GM21619 (cell line): ENCODE data around the gene TLR9.

Source experiments
- ATAC-seq: cut with Tn5 transposase; IDR thresholded peaks from one replicate; pipeline ENCODE4 v1.9.1; 2021; ENCODE audit not compliant: unreplicated experiment

Gene TLR9

DNA sequence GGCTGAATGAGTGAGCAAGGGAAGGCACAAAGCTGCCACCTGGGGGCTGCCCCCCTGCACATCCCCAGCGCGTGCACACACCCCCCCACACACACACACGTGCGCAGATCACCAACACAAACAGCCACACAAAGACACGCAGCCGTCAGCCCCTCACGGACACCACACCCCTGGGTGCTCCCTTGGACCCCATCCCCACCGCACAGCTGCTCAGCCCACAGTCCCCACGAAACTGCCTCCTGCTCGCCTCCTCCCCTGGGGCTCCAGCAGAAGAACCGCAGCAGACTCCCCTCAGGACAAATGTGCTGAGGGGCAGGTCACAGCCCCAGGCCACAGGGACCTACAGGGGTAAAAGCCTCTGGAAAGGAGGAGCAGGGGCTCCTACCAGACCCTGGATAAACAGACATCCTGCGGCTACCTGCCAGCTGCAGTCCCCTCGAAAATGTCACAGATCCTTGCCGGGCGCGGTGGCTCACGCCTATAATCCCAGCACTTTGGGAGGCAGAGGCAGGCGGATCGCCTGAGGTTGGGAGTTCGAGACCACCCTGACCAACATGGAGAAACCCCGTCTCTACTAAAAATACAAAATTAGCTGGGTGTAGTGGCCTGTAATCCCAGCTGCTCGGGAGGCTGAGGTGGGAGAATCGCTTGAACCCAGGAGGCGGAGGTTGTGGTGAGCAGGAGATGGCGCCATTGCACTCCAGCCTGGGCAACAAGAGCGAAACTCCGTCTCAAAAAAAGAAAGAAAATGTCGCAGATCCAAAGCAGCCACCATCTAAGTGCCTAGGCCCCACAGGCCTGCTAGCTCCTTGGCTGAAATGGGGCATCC is 7.0 kb upstream of the TLR9 start:
- no peak for ATAC-seq

- ATAC-seq = no peak
Measured at GRCh38 chr3:52231502-52232278, 6.2 kb upstream of the TLR9 start.

DNA sequence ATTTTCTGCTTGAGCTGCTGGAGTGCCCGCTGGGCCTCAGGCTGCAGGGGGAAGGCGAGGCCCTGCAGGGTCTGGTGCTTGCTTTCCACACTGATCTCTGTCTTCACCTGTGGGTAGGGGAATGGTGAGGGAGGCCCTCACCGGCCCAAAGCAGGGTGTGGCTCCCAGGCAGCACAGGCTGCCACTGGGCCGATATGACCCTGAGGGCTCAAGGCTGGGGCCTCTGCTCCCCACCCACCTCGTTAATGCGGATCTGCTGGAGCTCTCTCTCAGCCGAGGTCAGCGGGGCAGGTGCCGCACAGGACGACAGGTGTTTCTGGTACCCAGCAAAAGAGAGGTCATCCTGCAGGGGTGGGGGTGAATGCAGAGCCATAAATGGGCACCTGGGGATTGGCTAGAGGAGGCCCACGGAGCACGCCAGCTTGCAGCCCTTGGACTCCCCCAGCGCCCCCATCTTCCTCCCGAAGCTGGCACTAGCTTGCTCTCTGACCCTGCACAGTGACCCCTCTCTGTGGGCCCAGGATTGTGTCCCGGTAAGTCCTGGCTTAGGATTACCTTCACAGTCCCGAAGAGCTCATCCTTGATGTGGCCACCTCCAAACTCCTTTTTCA is 5.5 kb upstream of the TLR9 start:
- ATAC-seq = no peak

DNA sequence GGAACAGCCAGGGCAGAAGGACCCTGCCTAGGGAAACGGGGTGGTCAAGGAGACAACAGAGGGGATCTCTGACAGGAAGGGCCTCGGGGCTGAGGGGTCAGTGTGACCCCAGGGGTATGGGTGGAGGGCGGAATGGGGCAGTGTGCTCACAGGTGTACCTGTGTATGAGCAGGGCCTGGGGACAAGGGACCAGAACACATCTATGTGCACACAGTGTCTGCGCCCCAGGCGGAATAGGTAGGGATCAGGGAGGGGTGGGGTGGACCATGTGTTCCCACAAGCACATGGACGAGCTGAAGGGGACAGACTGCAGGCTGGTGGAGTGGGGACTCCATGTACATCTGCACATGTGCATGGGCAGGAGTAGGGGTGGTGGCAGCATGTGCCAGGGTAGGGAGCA is 5.0 kb upstream of the TLR9 start:
- ATAC-seq = no peak

DNA sequence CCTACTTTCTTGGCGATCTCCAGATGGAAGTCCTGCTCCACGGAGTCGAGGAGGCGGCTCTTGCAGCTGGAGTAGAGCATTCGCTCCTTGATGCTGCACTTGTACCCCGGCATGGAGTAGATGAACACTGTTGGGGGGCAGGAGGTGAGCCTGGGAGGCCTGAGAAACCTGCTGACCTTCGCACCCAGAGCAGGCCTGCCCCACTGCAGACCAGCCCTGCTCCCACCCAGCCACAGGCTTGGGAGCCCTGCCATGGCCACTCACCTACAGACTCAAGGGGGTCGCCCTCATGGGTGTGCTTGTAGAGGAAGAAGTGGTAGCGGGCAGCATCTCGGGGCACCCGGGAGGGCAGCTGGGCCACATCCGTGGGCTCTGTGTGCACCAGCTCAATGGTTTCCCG is 4.2 kb upstream of the TLR9 start:
- no peak for ATAC-seq

DNA sequence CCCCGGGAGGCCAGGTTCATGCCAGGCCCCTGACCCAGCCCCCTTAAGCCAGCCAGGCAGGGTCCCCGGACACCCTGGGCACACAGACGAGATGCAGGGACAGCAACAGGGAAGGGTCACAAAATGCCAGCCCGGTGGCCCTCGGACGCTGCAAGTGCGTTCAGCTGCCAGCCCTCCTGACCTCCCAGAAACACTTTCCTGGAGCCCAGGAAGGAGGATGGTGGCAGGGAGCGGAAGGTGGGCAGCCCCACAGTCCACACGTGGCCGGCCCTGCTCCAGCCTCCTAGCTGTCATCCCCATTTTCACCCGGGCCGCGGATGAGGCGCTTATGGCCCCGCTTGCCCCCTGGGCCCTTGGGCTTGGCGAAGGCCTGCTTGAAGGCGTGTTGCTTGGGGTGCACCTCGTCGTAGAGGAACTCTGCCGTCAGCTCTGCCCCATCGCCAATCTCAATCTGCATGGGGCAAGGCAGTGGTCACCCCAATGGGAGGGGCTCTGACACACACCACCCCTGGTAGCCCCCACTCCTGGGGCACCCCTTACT is 3.4 kb upstream of the TLR9 start:
- no peak for ATAC-seq

DNA sequence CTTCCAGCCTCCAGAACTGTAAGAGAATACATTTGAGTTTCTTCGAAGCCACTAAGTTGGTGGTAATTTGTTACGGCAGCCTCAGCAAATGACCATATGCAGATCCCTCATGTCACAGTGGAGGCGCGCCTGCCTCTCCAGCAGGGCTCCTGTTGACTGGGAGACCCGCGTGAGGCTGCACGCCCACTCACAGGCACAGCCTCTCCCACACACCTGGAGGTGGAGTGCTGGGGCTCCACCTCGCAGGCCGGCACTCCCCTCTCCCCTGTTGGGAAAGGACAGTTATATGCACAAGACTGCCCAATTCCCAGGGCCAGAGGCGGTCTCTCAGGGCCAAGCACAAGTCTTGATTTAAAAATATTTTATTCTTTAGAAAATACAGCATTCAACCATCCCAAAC is 2.8 kb upstream of the TLR9 start:
- no peak for ATAC-seq

- no peak for ATAC-seq
Measured at GRCh38 chr3:52227766-52228165, 2.3 kb upstream of the TLR9 start.

GRCh38 chr3:52227117-52227516 is 1.7 kb upstream of the TLR9 start:
- ATAC-seq = no peak

DNA sequence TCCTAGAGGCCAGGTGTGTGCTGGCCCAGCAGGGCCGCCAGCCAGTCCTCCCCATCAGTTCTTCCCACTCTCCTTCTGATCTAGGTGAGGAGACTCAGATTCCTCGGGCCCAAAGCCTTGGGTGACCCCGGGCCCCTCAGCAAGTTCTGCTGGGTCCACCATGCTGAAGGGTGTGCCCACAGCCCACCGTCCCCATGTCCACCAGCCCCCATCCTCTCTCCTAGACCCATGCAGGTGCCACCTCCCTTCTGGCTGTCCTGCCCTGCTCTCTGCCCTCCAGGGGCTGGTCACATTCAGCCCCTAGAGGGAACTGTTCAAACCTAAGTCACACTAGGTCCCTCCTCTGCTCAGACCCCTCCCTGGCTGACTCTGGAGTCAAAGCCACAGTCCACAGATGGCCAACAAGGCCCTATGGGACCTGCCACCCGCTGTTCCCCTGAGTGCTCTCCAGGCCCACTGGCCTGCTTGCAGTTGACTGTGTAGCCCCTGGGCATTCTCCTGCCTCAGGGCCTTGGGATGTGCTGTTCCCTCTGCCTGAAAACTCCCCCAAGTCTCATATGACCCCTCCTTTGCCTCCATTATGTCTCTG is 878 bp upstream of the TLR9 start:
- ATAC-seq = no peak

- no peak for ATAC-seq
Measured at GRCh38 chr3:52223449-52224408, 1.7 kb downstream of the TLR9 start.

DNA sequence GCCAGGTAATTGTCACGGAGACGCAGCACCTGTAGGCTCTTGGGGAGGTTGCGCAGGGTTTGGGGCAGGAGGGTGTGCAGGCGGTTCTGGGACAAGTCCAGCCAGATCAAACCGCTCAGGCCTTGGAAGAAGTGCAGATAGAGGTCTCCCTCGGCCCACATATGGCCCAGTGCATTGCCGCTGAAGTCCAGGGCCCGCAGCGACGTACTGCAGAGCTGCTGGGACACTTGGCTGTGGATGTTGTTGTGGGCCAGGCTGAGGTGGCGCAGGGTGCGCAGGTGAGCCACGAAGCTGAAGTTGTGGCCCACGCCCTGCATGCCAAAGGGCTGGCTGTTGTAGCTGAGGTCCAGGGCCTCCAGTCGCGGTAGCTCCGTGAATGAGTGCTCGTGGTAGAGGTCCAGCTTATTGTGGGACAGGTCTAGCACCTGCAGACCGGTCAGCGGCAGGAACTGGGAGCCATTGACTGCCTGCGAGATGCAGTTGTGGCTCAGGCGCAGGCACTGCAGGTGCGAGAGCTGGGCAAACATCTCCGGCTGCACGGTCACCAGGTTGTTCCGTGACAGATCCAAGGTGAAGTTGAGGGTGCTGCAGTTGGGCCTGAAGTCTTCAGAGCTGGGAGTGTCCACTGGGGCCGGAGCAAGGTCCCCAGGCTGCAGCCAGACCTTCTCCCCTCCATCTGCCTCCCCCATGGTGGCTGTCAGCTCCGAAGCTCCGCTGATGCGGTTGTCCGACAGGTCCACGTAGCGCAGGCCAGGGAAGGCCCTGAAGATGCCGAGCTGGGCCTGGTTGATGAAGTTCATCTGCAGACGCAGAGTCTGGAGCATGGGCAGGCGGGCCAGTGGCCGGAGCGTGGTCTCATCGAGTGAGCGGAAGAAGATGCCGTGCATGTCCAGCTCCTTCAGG is 2.9 kb downstream of the TLR9 start:
- ATAC-seq = no peak

DNA sequence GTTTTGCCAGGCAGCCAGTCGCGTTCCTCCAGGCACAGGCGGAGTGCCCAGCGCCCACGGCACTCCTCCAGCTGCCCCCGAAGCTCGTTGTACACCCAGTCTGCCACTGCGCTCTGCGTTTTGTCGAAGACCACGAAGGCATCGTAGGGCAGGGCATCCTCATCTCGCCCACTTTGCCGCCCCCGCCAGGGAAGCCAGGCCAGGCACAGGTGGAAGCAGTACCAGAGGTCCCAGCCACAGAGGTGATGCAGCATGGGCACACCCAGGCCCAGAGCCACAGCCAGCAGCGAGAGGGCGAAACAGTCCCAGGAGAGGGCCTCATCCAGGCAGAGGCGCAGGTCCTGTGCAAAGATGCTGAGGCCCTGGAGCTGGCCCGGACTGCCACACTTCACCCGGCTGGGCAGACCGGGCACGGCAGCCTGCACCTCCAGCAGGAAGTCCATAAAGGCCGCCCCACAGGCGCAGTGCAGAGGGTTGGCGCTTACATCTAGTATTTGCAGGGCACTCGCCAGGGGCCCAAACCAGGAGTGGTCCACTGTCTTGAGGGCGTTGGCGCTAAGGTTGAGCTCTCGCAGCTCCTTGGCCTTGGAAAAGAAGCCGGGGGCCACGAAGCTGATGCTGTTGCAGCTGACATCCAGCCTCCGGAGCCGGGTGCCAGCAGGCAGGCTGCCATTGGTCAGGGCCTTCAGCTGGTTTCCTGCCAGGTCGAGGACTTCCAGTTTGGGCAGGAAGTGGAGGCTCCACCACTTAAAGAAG is 3.7 kb downstream of the TLR9 start:
- no peak for ATAC-seq

GRCh38 chr3:52221141-52221562 is 4.3 kb downstream of the TLR9 start:
- no peak for ATAC-seq

DNA sequence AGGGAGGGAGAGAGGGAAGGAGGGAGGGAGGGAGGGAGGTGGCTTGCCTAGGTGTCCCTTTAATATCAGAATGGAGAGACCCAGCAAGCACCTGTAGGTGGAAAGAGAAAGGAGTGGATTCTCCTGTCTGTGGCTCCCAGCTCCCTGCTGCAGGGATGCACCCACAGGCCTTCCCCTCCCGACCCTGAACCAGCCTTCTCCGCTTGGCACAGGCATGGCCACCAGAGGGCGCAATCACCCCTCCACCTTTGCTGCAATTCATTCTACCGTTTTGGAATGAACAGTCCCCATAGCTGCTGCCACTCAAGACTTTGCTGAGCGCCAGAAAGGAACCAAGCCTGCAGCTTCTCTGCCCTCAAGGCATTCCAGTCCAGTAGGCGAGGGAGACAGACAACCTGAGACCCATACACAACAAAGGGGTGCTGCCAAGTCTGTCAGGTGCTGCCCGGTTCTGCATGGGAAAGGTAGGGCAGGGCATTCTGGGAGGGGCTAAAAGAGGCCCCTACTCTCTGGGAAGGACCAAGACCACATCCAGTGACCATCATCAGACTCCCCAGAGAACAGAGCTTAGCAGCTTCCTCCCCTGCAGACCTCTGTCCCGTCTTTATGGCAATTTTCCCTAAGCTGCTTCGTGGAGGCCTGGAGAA is 4.9 kb downstream of the TLR9 start:
- no peak for ATAC-seq

- no peak for ATAC-seq
Measured at GRCh38 chr3:52218937-52219650, 6.4 kb downstream of the TLR9 start.

DNA sequence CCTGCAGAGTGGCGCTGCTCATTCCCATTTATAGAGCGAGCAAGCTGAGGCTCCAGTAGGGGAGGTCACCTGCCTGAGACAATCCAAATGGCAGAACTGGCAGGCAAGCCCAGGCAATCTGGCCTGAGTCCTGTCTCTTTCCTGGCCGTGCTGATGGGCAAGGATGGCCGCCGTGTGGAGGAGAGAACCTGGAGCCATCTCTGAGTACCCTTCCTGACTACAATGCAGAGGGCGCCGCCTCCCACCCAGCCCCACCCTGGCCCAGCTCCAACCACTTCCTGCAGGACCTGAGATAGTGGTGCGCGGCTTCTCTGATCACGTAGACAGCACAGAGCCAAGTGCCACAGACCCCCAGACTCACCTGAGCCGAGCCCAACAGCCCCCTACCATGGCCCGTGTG is 7.0 kb downstream of the TLR9 start:
- ATAC-seq = no peak
